CD4-positive, alpha-beta T cell treated with Interleukin-17A for 4 hours (primary cell): ENCODE data around the gene SLC3A2.
A peak's percentile ranks its signal among the peaks of the same experiment; 100 is the strongest.
"Not testable (repeated sequence)": the region's sequence is repeated elsewhere in the genome, so short reads cannot be mapped to it uniquely, and the experiment has no call there.

ENCODE experiments used
- DNase-seq: peaks from one replicate; pipeline ENCODE4 v3.0.0-alpha.2; 2020; ENCODE audit warnings: mixed read lengths

SLC3A2 gene

DNA sequence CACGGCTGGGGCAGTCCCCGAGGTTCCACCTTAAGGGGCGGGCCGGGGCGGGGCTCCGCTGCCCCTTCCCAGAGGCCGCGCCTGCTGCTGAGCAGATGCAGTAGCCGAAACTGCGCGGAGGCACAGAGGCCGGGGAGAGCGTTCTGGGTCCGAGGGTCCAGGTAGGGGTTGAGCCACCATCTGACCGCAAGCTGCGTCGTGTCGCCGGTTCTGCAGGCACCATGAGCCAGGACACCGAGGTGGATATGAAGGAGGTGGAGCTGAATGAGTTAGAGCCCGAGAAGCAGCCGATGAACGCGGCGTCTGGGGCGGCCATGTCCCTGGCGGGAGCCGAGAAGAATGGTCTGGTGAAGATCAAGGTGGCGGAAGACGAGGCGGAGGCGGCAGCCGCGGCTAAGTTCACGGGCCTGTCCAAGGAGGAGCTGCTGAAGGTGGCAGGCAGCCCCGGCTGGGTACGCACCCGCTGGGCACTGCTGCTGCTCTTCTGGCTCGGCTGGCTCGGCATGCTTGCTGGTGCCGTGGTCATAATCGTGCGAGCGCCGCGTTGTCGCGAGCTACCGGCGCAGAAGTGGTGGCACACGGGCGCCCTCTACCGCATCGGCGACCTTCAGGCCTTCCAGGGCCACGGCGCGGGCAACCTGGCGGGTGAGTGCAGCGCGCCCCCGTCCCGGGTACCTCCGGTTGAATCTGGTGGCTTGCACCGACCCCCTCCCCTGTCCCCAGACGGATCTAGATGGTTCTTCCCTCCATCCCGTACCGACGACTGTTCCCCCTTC lies at the start of gene SLC3A2:
SLC3A2 (plus strand) TSS at position 94 of the 776 bp plus-strand sequence; CDS start at position 222, 128 bp downstream.
- peak; percentile 91 for DNase-seq

DNA sequence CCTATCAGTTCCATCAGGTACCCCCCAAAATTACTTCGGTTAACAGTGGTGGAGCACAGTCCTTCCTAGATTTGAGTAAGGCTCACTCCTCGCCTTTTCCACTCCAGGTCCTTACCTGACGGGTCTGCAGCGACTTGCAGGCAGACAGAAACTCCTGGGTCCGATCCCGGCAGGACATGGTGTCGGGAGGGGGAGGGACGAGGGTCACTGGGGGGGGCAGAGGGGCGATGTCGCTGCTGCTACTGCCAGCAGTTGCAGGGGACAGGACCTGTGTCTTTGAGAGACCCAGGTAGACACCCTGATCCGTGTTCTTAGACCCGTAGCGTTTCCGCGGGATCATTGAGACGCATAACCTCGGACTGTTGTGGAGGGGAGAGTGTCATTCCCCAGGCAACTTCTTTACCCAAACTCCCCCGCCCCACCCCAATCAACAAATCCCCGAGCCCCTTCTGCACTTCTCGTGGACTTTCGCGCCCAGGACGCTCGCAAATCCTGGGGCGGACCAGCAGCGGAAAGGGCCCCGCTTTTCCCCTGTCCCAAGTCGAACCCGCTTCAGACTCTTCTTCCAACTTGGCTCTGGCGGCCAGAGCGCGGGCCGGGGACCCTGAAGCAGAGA lies 49.7 kb upstream of the SLC3A2 start:
- DNase-seq = no peak

DNA sequence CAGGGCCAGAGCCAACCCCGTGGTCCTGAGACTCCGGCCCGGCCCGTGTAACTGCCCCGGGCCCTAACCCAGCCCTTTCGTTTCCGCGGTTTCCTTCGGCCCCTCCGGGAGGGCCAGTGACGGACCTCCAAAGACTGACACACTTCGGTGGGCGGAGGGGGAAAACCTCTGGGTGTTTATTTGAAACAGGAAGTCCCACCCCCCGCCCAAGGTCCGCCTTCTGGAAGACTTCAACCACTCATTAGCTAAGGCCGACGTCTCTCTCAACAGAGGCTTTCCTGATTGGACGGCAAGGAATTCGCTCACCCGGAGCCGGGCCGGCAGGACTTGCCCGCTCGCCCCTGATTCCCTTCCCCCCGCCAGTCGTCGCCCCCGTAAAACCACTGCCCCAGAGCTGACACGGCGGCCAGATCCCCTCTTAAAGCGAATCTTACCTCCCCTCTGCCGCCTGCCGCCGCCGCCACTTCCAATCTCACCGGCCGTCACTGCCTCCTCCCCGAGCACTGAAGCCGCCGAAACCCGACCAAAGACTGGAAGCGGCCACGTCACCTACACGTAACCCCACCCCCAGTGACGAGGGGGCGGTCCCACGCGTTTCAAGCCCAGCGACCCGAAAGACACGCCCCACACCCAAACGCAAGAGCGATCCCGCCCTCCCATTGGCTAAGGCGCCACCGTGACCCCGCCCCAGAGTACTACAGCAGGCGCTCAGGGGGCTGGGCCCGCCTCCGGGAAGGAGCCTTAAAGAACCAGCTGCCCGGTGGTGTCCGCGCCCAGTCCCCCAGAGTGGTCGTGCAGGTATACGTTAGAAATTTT lies 49.0 kb upstream of the SLC3A2 start, which contains the start of gene STX5:
STX5 (minus strand) TSS at position 532 of the 816 bp plus-strand sequence. CDS start 808 bp downstream, outside the sequence.
- peak; percentile 100 for DNase-seq

DNA sequence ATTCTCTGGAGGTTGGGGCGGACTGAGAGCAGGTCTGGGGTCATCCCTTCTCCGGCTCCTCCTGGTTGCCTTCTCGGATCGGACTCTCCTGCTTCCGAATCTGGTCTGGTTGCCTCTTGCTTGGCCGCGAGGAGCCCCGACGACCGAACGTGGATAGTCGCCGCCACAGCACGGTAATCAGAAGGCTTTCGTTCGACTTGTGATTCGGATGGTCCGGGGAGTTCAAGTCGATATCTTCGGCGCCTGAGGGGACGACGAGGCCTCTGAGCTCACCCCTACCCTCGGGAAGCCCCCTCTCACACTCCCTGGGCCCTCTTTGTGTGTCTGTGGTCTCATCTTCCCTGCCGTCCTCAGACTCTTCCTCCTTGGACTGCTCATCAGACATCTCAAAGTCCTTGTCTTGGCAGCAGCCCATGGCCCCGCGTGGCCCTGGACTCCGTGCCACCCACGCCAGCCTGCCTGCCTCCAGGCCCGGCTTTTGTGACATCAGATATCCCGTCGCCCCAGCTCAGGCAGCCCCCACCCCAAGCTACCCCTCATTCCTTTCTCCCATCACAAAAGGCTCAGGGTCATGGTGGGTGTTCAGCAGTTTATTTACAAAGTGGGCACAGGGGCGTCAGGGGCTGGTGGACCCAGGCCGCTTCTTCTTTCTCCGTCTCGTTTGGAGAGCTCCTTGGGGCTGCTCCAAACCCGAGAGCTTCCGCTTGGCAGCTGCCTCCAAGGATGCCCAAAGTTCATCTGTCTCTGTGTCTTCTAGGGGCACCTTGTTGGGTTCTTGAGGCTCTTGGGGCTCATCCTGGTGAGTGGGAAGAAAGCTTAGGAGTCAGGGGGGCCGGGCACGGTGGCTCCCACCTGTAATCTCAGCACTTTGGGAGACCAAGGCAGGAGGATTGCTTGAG lies 48.1 kb upstream of the SLC3A2 start, which contains the start of gene TEX54:
TEX54 (minus strand) TSS at position 506 of the 899 bp plus-strand sequence.
- DNase-seq = no peak

DNA sequence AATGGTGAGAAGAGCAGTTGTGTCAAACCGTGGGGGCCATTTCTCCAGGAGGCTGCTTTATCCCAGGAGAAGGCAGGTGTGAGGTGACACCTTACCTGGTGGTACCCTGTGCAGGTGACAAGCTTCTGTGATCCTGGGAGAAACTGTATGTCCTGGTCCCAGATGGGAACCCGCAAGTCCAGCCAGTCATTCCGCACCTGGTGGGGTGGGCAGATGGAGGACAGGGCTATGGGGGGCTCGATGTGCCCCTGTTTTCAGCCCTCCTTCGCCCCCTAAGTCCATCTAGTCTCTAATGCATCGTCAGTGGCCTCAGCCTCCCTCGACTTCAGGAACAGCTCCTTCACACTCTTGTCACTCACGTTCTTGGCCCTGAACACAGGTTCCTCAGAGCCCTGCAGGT lies 45.4 kb upstream of the SLC3A2 start:
- DNase-seq = no peak

DNA sequence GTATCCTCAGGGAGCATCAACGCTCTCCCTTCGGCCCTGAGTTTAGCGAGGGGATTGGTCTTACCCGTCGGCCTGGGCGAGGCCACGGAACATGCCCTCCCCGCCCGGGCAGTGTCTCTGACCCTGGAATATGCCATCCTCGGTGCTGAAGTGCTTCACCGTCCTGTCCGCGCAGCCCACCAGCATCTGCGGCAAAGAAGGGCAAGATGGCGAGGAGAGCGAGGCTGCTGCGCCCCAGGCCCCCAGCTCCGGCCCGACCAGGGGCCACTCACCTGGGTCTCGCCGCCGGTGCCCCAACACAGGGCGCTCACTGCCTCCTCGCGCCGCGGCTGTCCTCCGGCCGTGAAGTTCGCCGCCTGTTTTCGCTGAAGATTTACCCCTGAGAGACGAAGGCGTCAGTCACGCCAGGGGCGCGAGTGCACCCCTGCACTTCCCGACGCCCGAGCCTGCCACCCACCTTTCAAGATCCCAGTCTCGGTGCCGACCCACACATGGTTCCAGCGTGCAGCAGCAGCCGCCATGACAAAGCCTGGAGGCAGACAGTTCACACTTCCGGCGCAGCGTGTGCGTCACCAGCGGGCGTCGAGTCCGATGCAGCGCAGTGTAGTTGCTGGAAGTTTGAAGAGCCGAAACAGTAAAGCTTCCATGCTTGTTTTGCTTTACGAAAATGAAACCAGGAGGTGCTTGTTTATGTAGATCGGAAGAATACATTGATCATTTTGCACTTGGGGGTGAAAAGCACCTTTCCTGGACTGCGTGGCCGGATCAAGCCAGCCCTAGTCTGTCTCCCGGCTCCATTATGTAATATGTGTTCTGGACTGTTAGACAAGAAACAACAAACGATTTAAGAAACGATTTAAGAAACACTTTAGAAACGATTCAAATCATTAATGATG lies 41.4 kb upstream of the SLC3A2 start, which contains the start of gene WDR74:
WDR74 (minus strand) TSS at position 541 of the 896 bp plus-strand sequence; CDS start at position 521, 20 bp downstream.
- DNase-seq = peak; percentile 95

DNA sequence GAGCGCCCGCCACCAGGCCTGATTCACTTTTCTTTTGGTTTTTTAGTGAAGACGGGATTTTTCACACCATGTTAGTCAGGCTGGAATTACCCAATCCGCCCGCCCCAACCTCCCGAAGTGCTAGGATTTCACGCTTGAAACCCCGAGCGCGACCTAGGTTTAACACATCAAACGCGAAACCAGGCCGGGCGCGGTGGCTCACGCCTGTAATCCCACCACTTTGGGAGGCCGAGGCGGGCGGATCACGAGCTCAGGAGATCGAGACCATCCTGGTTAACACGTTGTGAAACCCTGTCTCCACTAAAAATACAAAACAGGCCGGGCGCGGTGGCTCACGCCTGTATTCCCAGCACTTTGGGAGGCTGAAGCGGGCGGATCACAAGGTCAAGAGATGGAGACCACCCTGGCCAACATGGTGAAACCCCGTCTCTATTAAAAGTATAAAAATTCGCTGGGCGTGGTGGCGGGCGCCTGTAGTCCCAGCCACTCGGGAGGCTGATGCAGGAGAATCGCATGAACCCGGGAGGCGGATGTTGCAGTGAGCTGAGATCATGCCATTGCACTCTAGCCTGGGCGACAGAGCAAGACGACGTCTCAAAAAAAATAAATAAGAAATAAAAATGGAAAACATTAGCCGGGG lies 39.9 kb upstream of the SLC3A2 start:
- DNase-seq = peak; percentile 66

DNA sequence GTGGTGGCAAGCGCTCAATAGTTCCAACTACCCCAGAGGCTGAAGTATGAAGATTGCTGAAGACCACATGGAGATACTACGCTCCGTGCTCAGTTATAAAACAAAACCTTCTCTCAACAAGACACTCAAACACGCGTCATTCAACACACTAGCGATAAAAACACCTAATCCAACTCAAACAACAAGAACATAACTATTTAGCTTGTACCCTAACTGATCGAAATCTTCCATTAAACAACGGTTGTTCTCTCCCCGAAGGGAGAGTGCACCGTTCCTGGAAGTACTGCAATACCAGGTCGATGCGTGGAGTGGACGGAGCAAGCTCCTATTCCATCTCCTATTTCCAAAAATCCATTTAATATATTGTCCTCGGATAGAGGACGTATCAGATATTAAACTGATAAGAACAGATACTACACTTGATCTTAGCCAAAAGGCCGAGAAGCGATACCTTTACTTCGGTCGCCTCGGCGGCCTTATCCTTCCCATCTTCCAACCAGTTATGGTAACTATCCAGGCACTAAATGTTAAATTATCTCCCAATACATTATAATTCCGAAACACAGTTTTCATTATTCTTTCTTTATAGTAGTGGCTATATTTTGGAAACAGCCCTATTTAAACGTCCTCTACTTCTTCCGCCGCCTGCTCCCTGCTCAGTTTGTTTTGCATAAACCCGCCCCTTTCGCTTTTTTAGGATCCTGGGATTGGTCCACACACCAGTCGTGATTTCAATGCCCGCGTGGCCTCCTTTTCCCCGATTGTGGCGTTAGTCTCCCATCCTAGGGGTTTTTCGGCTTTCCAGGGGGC lies 39.1 kb upstream of the SLC3A2 start:
- DNase-seq = peak; percentile 83

DNA sequence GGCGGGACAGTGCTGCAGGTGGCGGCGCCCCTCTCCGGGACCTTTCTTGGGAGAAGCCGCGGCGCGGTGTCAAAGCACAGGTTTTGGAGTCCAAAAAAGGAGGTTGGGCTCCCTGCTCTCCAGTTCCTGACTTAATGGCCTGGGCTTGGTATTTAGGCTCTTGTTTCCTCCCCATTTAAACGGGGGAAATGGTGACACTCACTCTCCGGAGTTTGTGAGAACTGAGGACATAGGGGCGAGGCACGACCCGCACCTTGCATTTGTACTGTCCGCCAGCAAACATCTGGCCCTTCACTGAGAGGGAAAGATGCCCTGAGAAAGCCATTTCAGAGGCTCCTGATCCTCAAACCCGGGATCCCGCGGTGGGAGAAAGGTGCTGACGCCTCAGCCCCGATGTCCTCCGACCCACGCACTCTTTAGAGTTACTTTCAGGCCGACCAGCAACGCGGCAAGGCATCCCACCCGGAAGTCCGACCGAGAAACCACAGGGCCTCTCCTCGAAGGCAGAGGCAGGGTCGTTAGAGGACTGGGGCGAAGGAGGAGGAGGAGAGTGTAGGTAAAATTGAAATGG lies 38.4 kb upstream of the SLC3A2 start:
- peak; percentile 54 for DNase-seq

DNA sequence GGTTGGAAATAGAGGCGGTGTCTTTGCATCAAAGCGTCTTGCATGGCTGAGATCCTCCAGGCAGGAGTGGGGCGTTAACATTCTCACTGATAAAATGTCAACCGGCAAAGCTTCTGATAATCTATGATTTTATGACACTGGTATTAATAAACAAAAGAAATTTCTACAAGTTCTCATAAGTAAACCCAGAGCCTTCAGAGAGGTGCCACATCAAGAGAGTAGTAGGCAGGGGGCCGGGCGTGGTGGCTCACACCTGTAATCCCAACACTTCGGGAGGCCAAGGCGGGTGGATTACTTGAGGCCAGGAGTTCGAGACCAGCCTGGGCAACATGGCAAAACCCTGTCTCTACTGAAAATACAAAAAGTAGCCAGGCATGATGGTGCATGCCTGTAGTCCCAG lies 37.8 kb upstream of the SLC3A2 start:
- not testable (repeated sequence) for DNase-seq

DNA sequence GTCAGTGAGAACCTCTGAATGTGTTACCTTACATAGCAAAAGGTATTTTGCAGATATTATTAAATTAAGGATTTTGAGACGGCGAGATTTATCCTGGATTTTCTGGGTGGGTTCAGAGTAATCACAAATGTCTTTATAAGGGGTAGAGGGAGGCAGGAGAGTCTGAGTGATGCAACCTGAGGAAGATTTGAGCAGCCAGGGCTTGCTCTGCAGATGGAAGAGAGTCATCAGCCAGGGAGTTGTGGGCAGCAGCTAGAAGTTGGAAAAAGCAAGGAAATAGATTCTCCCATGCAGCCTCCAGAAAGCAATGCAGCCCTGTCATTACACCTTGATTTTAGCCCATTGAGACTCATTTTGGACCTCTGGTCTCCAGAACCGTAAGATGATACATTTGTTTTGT lies 37.2 kb upstream of the SLC3A2 start:
- no peak for DNase-seq

DNA sequence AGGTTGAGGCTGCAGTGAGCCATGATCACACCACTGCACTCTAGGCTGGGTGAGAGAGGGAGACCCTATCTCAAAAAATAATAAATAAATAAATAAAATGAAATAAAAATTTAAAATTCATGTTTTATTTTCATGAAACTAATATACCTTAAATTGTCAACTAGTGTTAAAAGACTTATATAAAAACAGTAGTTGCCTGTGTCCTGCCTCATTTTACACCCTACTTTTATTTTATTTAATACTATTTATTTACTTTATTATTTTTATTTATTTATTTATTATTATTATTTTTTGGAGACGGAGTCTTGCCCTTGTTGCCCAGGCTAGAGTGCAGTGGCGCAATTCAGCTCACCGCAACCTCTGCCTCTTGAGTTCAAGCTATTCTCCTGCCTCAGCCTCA lies 36.5 kb upstream of the SLC3A2 start:
- no peak for DNase-seq

DNA sequence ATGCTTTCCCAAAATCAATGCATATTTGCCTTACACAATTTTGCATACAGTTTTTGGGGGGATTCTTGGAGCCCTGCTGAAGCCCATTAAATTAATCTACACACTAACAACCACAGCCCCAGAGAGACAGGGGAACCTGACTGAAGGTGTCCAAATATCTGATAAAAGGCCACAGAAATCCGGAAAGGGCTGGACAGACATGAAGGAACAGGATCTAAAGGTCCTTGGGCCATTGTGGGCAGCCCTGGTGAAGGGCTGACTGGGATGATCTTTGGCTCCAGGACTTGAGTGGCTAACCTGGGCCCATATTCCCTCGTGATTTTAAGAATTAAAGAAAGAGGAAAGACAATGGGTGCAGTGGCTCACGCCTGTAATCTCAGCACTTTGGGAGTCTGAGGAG lies 34.5 kb upstream of the SLC3A2 start:
- no peak for DNase-seq

DNA sequence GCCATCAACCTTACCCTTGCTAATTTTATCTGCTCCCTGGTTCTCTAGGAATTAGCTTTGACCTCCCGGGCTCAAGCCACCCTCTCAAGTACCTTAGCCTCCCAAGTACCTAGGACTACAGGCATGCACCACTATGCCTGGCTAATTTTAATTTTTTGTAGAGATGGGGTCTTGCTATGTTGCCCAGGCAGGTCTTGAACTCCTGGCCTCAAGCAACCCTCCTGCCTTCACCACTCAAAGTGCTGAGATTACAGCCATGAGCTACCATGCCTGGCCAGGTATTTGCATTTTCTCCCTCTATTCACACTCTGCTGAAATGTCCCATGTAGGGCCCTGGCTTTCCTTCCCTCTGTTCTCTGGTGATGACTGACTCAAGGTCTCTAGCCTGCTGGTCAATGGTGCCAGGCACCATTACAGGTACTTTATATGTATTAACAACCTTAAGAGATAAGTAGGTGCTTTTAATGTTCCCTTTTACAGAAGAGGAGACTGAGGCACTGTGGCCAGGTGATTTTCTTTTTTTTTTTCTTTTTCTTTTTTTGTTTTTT lies 32.9 kb upstream of the SLC3A2 start:
- DNase-seq = no peak

DNA sequence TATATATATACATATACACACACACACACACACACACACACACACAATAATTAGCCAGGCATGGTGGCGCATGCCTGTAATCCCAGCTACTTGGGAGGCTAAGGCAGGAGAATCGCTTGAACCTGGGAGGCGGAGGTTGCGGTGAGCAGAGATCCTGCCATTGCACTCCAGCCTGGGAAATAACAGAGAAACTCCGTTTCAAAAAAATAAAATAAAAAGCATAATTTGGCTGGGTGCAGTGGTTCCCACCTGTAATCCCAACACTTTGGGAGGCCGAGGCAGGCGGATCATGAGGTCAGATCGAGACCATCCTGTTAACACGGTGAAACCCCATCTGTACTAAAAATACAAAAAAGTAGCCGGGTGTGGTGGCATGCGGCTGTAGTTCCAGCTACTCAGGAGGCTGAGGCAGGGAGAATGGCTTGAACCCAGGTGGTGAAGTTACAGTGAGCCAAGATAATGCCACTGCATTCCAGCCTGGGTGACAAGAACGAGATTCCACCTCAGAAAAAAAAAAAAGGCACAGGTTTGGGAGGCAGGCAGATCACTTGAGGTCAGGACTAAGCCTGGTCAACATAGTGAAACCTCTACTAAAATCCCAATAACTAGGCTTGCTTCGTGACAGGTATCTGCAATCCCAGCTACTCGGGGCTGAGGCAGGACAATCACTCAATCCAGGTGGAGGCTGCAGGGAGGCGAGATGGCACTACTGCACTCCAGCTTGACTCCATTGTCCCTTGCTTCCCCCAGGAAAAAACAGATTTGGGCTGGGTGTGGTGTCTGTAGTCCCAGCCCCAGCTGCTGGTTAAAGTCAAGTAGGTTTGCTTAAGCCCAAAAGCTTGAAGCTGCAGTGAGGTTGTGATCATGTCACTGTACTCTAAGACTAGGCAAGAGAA lies 29.5 kb upstream of the SLC3A2 start:
- no peak for DNase-seq

DNA sequence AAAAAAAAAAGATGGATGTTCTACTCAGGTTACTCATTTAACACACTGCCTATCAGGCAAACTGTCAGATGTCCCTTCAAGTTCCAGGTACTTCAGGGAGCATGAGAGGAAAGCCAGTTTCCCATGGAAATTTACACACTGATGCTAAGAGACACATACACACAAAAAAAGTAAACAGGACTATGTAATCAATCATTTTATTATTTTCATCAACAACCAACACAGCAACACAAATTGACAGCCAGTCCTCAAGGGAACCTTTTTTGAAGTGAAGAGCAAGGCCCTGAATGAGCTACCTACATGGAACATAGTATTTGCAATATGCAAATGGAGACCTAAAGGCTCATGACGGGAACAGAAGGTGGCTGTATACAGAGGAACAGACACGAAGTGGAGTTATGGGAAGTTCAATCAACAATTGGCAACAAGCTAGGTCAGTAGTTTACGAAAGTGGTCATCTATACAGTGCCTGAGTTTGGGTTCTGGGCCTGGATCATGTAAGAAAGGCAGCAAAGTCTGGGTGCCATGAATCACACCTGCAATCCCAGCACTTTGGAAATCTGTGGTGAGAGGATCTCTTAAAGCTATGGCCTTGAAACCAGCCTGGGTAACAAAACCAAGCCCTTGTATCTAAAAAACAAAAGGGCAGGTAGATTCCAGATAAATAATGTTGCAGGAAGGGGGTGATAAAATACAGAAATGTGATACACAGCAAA lies 28.7 kb upstream of the SLC3A2 start:
- DNase-seq = no peak

DNA sequence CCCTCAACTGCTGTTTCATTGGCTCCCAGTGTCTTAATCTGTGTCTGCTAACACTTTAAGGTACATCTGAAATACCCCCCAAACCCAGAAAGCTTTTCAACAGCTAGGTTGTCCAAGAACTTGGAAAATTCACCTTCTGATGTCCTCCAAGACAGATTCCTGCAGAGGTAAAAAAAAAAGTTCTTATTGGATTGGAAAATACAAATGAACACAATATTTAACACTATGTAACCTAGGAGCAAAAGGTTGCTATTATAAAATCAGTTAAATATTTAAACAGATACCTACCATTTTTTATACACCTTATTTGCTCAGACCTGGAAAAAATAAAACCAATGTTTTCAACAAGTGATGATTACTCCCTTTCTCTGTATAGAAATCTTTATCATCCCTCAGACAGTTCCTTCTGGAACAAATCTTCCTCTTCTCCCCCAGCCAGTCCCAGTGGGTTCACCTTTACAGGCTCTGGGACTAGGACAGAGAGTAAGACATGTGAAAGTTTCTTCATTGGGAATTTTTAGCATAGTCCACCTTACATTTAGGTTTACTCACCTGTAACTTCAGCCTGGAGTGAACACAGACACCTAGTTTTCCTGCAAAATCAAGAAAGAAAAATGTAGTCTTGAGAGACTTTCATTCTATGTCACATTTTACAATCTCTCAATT lies 28.0 kb upstream of the SLC3A2 start:
- DNase-seq = no peak
